Measurements from ENCODE around the gene CA12.
"Not testable (repeated sequence)": the region's sequence is repeated elsewhere in the genome, so short reads cannot be mapped to it uniquely, and the experiment has no call there.

The CA12 gene

DNA sequence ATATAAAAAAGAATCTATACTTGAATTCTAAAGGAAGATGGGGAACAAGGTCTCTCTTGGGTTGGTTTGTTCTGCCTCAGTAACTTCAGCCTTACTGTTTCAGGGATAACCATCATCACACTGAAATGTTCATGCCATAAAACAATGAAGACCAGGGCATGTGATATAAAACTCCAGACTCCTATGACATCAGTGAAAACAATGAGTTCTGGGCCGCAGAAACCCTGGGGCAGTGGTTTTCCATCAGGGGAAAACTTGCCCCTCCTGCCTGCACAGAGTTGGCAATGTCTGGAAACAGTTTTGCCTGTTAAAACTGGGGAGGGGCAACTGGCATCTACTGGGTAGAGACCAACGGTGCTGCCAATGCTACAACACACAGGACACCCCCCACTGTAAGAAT, 46.8 kb downstream of the CA12 start:
- DNase-seq = no peak

DNA sequence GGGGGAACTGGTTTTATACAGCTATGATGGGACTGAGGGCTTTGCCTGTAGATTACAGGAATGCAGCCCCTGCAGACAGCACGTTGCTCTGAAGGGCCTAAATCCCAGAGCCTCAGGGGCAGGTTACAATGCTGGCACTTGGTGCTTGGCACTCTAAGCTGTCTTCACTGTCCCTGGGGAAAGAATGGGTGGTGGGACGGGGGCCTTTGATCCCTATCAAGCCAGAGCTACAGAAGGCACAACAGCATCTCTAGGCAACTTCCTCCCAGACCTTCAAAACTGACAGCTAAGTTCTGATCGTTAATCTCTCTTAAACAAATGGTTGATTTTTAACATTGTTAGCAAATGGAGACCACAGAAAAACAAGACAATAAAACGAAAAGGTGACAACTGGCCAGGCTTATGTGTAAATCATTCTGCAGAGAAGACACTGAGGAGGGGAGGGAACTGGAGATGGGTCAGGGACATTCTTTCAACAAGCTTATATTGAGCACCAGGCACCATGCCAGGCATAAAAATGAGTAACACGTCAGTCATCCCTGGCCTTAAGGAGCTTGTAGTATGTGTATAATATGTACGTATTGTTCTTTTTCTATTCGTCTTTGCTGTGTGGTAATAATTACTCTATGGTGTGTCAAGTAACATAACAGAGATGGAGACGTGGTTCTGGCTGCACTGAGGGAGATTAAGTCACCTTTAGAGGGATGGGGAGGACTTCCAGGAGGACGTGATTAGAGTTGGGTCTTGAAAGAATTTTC, 49.1 kb downstream of the CA12 start:
- no peak for DNase-seq

DNA sequence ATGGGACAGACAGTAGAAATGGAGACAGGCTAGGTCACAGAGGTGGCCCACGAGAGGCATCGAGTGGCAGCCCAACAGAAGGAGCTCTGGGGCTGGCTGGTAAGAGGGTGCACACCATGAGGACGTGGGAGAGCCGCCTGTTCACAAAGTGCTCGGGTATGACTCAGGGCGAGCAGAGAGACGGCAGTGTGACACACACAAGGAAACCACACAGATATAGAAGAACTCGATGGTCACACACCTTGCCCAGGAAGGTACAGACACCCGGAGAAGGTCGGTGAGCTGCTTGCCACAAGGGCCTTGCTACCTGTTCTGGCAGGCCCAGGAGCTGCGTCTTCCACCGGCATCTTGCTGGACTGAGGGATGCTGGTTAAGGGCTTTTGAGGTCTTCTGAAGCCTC, 50.2 kb downstream of the CA12 start:
- no peak for DNase-seq

DNA sequence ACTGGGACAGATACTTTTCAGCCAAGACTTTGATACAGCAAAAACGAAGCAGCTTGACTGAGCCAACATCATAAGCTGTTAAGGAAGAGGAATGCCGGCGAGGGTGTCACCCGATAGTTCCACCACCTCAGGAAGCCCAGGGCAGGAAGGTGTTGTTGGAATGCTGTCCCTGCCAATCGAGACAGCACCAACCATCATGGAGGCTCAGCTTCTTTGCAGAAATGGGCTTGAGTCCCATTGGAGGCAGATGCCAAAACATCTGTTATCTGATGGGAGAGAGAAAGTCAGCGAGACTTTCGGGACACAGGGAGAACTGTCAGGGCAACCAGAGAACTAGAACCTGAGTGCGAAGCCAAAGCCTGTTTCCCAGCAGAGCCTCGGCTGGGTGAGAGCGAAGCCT, 50.7 kb downstream of the CA12 start:
- DNase-seq = no peak

DNA sequence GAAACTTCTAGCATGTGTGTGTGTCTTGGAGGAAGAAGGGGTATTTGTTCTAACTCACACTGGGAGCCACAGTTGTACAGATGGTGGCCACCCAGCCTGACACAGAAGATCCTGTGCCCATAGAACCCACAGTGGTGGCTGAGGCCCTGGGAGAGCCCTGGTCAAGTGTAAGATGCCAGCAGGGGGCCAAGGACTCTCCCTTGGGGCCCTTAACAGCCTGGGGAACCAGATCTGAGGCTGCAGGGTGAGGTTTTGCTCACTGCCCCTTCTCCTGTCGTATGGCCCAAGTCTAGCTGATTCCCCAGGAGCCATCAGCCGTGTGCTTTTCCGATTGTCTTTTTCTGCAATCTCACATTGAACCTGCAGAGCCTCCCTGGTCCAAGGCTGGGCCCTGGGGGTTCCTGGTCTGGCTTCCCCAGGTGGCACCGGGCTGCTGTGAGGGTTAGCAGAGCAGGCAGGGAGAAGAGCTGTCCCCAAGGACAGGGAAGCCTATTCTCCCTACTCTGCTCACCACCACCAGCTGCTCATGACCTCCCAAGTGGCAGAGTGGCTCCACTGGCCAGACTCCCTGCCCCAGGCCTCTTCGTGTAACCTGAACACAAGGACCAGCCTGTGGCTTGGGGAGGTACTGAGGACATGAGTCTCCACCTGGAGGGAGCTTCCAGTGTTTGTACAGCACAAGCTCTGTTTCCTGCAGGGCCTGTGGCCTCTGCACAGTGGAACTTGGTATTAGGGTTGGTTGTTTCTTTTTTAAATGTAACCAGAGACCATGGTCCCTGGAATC, 51.9 kb downstream of the CA12 start:
- DNase-seq = no peak

DNA sequence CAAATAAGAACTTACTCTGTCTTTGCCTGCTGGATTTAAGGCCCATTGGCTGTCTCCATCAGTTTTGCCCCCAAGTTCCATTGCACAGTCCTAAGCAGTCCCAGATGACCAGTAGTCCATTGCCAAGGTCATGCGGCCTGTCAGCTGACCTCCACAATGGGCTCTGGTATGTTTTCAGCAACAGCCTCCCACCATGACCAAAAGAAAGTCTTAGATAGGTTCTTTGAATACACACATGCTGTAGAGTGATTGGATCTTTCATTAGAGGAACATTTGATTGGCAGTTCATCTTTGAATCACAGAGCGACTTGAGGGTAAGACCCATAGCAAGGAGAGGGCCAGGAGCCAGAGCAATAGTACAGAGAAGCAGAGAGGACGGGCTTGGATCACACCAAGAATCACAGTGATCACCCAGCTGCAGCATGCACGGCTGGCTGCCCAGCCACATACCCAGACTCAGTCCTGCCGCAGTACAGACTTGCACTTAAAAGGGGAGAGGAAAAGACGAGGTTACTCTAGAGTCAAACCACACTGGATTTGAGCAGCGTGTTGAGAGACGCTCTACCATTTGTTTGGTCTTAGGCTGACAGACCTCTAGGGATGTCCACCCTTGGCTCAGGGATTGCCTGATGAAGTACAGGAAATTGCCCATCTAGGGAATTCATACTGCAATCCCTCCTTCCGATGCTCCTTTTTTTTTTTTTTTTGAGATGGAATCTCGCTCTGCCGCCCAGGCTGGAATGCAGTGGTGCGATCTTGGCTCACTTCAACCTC, 53.8 kb downstream of the CA12 start:
- DNase-seq = no peak

DNA sequence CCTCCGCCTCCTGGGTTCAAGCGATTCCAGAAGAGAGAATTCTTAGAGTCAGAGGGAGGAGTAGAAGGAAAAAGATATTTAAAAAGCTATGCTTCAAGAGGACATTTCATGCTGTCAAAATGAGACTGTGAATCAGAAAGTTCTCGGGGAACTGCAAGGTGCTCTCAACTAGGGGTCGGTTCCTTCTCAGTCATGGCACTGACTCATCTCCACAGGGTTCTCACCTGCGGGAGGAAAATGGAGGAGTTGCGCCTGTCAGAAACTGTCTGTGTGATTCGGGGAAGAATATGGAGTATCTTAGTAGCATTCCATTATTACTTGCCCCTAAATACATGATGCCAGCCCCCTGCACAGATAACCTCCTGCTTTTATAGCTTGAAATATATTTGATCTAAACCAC, 56.9 kb downstream of the CA12 start:
- DNase-seq = no peak

DNA sequence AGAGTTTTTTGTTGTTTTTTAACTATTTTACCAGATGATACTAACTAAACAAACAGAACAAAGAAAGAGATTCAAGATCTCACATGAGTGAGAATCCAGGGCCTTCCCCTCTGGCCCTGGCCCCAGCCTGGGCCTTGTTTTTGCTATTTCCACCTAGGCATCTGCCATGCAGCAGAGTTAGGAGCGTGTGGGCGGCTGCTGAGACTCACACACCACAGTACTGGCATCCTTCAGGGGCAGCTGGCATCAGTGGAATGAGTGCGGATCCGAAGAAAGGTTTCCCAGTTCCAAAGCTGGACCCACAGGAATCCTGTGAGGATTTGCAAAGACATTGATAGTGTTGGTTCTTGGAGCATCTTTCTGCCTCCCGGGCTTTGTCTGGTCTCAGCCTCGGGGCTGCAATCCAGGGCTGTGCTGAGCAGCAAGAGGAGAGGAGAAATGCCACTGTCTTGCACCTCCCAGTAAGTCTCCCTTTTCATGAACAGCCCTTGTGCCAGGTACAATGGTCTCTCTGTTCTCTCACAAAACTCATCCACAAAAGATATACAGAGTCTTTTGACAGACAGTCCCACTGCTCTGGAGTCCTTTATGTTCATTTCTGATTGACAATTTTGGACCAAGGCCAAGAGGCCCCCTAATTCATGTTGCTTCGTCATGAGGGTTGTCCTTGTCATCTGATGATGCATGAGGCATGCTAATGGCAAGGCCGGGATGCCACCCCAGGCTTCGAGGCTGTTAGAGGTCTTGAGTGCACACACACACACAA, 57.7 kb downstream of the CA12 start:
- DNase-seq = no peak

DNA sequence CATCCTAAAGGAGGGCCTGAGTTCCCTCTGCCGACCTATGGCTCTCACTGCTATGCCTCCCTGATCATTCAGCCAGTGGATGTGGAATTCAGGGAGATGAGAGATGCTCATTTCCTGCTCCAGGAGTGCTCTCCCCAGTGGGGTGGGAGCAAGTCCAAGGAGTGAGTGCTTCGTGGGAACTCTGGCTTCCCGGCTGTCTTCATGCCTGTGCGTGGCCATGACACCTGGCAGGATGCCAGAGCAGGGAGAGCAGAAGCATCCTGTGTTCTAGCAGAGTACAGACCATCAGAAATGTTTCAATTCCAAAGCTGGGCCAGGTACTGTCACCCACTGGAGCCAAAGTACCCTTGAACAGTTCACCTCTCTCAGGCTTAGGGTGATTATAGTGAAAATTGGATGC, 59.1 kb downstream of the CA12 start:
- DNase-seq = no peak

DNA sequence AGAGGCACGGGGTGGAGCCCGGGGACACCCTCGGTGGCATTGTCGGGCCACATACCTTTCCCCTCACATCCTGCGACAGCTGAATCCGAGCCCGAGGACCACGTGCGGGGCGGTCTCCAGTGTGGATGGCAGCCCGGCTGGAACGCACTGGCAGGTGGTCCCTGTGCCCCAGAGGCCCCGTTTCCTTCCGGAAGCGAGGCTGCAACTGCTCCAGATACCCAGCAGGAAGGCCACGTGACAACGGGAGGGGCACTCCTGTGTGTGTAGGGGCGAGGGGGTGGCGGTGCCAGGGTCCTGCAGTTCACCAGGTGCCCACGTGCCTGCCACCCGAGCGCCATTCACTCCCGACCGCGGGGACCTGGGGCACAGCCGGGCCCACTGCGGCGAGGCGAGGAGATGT, 60.2 kb downstream of the CA12 start:
- DNase-seq = no peak

DNA sequence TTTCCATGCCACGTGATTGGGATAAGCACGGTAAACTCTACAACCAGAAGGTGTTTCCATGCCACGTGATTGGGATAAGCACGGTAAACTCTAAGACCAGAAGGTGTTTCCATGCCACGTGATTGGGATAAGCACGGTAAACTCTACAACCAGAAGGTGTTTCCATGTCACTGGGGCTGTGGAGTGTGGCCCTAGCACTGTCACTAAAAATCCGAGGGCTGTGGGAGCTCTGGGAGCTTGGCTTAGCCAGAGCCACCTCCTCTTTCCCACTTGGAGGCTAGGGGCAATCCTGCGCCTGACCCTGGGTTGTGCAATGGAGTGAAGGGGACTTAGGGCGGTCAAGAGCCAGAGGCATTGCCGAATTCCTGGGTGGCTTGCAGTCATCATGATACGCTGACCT, 60.7 kb downstream of the CA12 start:
- DNase-seq = not testable (repeated sequence)

DNA sequence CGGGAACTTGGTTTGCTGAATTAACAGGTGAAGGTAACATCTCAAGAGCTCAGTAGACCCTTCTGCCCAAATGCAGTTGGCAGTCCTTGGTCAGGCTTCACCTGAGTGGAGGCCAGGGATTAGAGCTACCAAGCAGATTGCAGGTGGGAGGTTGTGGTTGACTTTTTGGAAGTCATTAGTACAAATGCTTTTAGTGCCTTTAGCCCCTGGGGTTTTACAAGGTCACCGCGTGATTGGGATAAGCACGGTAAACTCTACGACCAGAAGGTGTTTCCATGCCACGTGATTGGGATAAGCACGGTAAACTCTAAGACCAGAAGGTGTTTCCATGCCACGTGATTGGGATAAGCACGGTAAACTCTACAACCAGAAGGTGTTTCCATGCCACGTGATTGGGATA, 61.2 kb downstream of the CA12 start:
- not testable (repeated sequence) for DNase-seq

DNA sequence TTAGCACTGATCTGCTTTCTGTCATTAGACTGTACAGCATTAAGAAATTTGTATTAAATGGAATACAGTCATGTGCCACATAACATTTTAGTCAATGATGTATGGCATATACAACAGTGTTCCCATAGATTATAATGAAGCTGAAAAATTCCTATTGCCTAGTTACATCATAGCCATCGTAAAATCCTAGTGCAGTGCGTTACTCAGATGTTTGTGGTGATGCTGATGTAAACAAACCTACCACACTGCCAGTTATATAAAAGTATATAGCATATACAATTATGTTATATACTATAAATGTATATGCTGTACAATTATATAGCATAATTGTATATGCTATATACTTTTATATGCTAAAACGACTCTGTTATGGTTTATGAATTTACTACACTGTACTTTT, 62.6 kb downstream of the CA12 start:
- no peak for DNase-seq

DNA sequence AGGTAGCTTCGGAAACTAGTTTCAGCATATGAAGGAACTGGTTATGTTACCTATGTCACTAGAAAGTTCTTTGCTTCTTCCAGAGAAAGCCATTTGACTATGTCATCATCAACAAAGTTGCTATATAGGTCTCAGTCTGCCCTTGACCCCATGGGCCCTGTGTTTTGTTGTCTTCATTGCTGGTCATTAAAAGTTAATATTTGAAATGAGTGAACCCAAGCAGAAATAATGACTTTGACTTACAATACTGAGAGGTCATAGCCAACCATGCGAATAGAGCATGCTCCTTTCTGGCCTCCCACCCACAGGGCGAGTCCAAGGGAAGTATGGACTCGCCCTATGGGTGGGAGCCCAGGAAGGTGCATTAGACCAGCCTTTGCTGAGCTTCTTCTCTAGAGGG, 63.3 kb downstream of the CA12 start:
- DNase-seq = no peak

DNA sequence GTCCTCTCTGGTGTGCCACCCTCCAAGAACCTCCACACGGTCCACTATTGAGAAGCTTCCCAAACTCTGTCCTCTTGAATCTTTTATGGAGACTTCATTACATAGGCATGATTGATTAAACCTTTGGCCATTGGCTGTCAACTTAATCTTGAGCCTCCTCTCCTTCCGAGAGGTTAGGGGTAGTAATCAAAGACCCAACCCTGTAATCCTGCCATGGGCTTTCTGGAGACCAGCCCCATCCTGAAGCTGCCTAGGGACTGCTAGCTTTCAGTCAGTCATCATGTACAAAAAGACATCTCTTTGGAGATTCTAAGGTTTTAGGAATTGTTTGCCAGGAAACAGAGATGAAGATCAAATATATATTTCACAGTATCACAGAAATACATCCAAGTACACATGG, 67.2 kb downstream of the CA12 start:
- DNase-seq = no peak

DNA sequence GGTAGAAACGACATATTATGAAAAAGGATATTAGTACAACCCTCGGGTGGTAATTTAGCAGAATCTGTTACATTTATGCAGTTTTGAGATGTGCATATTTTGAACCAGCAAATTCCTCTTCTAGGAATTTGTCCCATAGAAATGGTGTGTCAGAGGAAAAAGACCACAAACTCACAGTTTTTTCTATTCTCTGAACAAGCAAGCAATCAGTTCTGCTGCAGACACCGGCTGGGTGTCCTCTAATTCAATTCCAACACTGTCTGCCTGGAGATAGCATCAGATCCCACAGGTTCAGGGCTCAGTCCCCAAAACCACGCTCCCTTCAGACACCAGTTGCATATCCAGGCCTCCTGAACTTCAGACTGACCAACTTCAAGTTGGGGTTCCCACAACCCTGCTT, 67.8 kb downstream of the CA12 start:
- no peak for DNase-seq

DNA sequence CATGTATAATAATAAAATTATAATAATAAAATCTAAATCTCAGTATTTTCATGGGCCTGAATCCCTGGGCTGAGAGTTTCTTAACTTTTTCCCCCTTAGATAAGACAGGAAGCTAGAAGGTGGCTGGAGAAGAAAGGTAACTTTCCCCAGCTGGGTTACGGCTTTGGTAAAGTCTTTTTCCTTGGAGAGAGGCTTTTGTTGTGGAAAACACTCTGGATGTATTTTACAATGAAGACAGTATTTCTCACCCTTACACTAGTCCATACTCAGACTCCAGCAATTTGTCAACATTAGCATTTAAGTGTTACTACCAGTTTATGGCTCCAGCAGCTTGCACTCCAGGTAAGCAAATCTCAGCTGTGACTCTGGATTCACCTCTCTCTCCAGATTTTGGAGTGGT, 69.4 kb downstream of the CA12 start:
- DNase-seq = no peak

DNA sequence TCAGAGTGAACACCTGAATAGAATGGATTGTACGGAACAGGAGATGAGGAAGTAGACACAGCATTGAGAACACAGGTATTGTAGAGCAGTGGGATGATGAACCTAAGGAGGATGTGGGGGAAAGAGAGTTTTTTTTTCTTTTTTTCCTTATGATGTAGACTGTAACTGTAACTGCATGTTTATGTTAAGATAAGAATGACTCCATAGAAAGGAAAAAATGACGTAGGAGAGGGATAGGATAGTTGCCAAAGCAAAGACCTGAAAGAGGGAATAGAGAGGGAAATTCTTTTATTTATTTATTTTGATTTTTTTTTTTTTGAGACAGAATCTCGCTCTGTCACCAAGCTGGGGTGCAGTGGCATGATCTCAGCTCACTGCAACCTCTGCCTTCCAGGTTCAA, 71.0 kb downstream of the CA12 start:
- no peak for DNase-seq

DNA sequence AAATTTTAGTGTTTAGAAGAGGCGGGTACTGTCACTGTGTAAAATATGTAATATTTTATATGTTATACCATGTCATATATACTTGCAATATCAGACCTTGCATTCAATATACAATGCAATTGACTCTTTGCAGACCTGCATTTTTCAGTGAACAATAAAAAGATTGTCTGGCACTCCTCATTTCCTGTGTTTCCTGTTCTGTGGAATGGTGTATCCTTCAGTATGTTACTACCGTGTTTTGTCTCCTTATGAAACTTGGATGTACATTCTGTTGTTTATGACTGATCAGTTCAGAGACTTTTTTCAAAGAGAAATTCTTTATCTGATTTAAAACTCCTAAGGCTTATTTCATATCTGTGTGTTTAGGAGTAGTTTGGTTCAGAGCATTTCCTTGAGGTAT, 72.7 kb downstream of the CA12 start:
- DNase-seq = no peak

DNA sequence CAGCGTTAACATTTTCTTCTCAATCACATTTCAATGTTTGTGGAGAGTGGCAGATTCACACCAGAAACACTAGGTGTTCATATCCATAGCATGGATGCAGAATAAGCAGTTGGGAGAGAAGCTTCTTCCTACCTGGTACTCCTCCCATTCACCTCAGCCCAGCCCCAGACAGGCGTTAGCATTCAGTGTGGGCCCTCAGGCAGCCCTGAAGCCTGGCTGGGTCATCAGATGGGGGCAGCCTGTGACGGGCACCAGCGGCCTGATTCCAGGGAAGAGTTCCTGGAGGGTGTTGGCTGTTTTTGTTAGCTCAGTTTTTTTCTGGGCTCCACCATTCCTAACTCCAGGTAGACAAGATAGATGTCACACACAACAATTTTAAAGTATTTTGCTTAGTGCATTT, 73.2 kb downstream of the CA12 start:
- DNase-seq = no peak

DNA sequence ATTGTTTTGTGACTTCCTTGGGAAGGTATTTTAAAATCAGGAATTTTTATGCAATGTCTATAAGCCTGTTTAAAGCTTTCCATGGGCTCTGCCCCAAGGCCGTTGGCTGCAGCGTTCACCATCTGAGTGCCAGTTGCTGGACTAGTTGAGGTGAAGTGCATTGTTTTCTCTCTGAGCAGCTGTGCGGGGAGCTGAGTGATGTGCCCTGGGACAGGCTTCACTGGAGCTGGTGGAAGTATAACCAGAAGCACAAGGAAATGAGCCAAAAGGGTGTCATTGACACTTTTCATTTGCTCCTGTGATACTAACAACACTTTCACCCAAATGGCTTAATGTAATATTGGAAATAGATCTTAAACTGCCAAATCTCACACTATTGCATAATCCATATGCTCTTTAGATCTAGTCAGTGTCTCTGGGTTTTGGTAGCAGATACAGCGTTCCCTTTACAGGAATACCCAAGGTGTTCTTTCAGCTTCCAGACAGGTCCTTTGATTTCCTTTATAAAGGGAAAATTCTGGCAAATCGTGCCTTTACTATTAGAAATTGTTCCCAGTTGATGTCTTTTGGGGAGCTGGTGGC, 75.1 kb downstream of the CA12 start:
- no peak for DNase-seq

DNA sequence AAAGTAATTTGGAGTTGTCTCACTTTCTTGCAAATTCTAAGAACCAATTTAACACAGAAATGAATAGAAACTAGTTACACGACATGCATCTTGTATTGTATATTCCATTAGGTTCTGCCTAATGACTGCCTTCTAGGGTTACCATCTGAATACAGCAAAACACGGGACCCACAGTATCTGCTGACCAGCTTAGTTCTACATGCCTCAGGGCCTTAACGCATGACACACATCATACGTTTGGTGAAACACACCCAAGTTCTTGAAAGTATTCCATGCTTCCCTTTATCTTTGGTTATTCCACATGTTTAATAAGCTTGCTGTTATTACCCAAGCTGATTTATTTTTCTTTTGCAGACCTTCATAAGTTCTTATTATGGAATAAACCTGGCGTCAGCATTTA, 76.4 kb downstream of the CA12 start:
- DNase-seq = no peak

DNA sequence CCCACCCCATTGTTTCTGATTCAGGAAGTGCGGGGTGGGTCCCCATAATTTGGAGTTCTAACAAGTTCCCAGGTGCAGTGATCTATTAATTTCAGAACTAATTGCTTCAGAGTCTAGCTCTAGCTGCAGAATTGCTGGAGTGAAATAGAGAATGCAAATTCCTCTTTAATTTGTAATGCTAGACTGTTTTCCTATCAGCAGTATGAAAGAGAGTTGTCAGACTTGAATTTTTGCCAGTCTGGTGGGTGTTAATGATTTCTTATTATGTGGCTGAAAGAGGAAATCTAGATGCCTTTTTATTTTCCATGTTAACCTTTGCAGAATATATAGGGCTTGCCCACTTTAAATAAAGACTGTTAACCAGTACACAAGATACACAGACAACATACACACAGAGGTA, 80.6 kb downstream of the CA12 start:
- DNase-seq = no peak
